ENCODE data around the gene CRY1. TPM values are rescaled to one million over a fixed set of nuclear protein-coding genes. Genes with fewer than 3 reads are reported as not detected.

Gene CRY1
- total RNA-seq, 1 donor from 2014 or later: 10.1 TPM

- no peak overlapping the region for H3K27ac Mint-ChIP-seq (ENCODE audit: unreplicated experiment)
Measured at GRCh38 chr12:107127482-107128430, 34.4 kb upstream of the CRY1 start.

GRCh38 chr12:107126796-107127481 lies 33.6 kb upstream of the CRY1 start:
- H3K4me3 Mint-ChIP-seq (ENCODE audit: unreplicated experiment): no peak overlapping the region
- DNase-seq: no peak
- no peaks in the 10 kb centered on the region for H3K4me1 Mint-ChIP-seq (ENCODE audit: low read depth, unreplicated experiment)
- peaks cover 5% of the 10 kb centered on the region for H3K27me3 Mint-ChIP-seq (ENCODE audit: unreplicated experiment)
- no peak overlapping the region for H3K27ac Mint-ChIP-seq (ENCODE audit: unreplicated experiment)
- TF ChIP-seq CTCF (IDR thresholded peaks at IDR 0.05; ENCODE audit: partially characterized antibody, unreplicated experiment): no peak
- no peaks in the 10 kb centered on the region for H3K9me3 Mint-ChIP-seq (ENCODE audit: unreplicated experiment)
- no peaks in the 10 kb centered on the region for H3K36me3 Mint-ChIP-seq (ENCODE audit: unreplicated experiment)

More at GRCh38 chr12:107127482-107128430, 34.4 kb upstream of the CRY1 start:
- Mint-ChIP-seq H3K4me3 (ENCODE audit: unreplicated experiment) (no peak overlapping the region), H3K27me3 (ENCODE audit: unreplicated experiment) (peaks cover under 1% of the 10 kb centered on the region), H3K9me3 (ENCODE audit: unreplicated experiment) (no peaks in the 10 kb centered on the region), H3K4me1 (ENCODE audit: low read depth, unreplicated experiment) (no peaks in the 10 kb centered on the region), H3K36me3 (ENCODE audit: unreplicated experiment) (no peaks in the 10 kb centered on the region)
- no peak for TF ChIP-seq CTCF (IDR thresholded peaks at IDR 0.05; ENCODE audit: partially characterized antibody, unreplicated experiment)
- no peak for DNase-seq

- peaks cover 2% of the 10 kb centered on the region for H3K9me3 Mint-ChIP-seq (ENCODE audit: unreplicated experiment)
Measured at GRCh38 chr12:107125833-107126232, 32.5 kb upstream of the CRY1 start.

GRCh38 chr12:107122452-107122958 lies 29.2 kb upstream of the CRY1 start:
- DNase-seq: no peak
- no peaks in the 10 kb centered on the region for H3K36me3 Mint-ChIP-seq (ENCODE audit: unreplicated experiment)
- H3K9me3 Mint-ChIP-seq (ENCODE audit: unreplicated experiment): peaks cover 2% of the 10 kb centered on the region
- no peak overlapping the region for H3K4me3 Mint-ChIP-seq (ENCODE audit: unreplicated experiment)
- H3K27me3 Mint-ChIP-seq (ENCODE audit: unreplicated experiment): peaks cover 9% of the 10 kb centered on the region
- no peaks in the 10 kb centered on the region for H3K4me1 Mint-ChIP-seq (ENCODE audit: low read depth, unreplicated experiment)
- H3K27ac Mint-ChIP-seq (ENCODE audit: unreplicated experiment): no peak overlapping the region
- no peak for TF ChIP-seq CTCF (IDR thresholded peaks at IDR 0.05; ENCODE audit: partially characterized antibody, unreplicated experiment)

More at GRCh38 chr12:107125833-107126232, 32.5 kb upstream of the CRY1 start:
- H3K4me3 Mint-ChIP-seq (ENCODE audit: unreplicated experiment): no peak overlapping the region
- H3K36me3 Mint-ChIP-seq (ENCODE audit: unreplicated experiment): no peaks in the 10 kb centered on the region
- no peak overlapping the region for H3K27ac Mint-ChIP-seq (ENCODE audit: unreplicated experiment)
- H3K27me3 Mint-ChIP-seq (ENCODE audit: unreplicated experiment): peaks cover 8% of the 10 kb centered on the region
- H3K4me1 Mint-ChIP-seq (ENCODE audit: low read depth, unreplicated experiment): no peaks in the 10 kb centered on the region
- TF ChIP-seq CTCF (IDR thresholded peaks at IDR 0.05; ENCODE audit: partially characterized antibody, unreplicated experiment): no peak
- no peak for DNase-seq
